Stimulated activated CD8-positive, alpha-beta memory T cell treated with anti-CD3 and anti-CD28 coated beads, Interleukin-15, amount 100 ng/mL, for 48 hours (primary cell): Measurements from ENCODE around the gene PCDH8.
A peak's percentile ranks its signal among the peaks of the same experiment; 100 is the strongest.

Experiments used
- DNase-seq, 2 donors: peaks; one replicate each; pipeline ENCODE4 v3.0.0-alpha.2; 2020; ENCODE audit warnings: low read depth in 2 of 2

The PCDH8 gene

DNA sequence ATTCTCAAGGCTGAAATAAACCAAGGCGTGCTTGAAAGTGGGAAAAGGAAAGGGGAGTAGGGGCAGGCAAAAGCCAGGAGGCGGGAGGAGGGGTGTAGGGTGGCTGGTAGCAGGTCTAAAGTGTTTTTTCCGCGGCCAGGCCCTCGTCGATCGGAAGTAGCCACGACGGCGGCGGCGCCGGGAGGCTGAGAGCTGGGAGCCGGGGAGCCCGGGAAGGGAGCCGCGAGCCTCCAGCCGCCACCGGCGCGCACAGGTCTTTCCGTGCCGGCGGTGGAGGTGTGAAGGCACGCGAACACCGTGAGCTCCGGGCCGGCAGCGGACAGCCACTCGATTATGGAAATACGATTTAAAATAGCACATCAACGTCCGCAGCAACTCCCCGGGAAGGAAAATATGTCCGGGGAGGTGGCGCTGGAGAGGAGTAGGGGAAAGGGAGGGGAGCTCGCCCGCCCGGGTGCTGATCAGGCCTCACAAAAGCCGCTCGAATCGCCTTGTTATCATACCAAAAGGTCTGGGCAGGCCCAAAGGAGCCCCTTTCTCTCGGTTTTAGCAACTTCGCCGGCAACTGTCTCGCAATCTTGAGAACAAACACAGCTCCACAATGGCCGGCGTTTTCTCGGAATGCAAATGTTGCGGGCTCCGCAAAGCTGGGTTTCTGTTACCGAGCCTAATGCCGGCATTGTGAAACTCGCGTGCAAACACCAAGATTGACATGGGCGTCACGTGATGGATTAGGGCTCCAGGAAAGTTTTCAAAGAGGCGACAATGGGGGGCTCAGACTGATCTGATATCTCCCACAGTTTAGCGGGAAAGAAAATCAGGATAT is 2.9 kb upstream of the PCDH8 start:
- DNase-seq: no peak

DNA sequence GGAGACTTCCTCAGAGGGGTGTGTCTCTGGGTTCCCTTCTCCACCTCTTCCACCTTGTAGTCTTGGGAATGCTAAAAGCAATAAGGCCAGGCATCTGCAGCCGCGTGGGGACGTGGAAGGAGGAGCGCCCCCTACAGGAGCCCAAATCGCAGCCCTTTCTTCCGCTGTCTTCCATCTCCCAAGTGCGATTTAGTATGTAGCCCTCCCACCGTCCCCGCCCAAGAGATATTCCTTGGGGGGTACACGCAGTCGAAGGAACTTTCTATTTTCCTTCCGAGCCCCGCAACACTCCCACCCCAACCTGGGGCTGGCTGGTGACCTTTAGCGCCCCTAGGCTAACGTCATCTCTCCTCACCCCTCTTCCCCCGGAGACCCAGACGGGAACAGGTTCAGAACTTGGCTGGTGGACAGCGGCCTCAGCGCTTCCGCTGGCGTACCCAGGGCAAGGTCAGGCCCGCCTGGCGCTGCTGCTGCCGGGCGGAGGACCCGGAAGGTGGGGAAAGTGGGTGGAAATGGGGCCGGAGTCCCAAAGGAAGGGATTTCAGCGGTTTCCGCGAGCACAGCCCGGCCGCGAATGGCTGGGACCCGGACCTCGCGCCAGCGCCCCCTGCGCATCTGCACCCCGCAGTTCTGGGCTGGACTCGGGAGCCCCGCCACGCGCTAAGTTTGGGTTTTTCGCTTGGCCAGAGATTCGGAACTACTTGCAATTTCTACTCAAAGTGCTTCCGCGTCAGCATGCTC is 2.1 kb upstream of the PCDH8 start:
- no peak for DNase-seq

DNA sequence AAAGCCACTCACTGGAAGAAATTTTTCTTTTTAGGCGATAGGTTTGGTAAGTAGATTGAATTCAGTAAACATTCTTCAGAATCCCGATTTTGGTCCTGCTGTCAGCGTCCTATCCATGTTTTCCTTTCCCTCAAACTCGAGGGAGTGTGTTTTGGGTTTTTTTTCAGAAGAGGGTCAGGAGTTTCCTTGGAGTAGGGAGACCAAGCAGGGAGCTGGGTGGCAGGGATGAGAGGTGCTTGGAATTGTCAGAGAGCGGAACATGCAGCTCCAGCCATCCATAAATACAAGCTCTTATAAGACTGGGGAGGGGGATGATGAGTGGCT is 1.6 kb upstream of the PCDH8 start:
- no peak for DNase-seq

DNA sequence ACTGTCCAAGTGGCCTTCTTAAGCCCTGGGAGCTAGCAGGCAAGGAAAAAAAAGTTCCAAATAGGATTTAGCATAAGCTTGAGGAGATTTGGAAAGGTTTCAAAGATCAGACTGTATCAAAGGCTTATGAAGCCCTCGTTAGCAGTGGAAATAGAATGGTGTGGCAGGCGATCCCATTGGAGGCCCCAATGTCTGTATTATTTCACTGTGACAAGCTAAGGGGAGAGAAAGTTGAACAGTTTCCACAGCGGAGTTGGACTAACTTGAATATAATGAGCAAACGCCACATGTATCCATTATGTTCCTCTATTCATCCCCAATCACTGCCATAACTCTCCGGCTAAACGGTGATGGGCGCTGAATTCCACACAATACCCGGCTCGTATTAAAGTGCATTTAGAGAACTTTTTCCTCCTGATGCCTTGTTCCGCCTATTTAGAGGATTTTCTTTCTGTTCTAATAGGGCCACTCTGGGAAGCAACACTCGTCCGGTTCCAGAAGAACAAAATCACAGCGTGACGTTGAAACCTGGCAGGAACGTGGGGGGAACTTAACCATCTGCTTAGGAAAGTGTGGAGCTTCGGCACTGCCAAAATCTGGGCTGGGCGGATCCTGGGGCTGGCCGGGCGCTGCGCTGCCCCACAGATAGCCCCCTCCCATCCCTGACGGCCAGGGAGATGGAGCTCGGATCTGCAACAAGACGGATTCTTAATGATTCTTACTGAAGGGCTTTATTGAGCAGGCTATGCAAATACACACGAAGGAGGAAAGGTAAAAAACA is 1.0 kb upstream of the PCDH8 start:
- DNase-seq: no peak

DNA sequence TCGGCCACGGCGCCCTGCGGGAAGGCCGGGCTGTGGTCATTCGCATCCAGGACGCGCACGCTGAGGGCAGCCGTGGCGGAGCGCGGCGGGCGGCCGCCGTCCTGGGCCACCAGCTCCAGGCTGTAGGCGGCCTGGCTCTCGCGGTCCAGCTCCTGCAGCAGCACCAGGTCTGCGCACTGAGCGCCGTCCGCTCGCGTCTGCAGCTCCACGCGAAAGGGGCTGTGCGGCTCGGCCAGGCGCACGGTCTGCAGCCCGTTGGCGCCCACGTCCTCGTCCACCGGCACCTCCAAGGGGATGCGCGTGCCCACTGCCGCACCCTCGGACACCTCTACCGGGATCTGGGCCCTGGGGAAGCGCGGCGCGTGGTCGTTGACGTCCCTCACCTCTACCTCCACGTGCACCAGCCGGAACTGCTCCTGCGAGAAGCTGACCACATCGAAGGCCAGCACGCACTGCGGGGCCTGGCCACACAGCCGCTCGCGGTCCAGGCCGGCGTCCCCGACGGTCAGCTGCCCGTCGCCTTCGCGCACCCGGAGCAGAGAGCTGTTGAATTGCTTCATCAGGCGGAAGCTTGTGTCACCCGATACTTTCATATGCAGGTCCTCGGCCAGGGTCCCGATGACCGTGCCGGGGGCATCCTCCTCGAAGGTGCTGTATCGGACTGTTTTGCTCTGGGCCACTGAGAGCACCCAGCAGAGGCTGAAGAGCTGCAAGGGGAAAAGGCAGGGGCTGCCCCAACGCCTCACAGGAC is 583 bp downstream of the PCDH8 start:
- DNase-seq: no peak

DNA sequence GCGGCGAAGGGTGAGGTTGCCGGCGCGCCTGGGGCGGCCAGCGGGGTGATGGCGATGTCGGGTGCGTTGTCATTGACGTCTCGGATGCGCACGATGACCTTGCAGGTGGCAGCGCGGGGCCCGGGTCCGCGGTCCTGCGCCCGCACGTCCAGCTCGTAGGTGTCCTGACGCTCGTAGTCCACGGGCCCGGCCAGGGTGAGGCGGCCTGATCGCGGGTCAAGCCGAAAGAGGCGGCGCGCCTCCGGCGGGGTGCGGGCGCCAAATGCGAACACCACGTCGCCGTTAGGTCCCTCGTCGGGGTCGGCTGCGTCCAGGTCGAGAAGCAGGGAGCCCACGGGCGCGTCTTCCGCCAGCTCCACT is 1.1 kb downstream of the PCDH8 start:
- no peak for DNase-seq

DNA sequence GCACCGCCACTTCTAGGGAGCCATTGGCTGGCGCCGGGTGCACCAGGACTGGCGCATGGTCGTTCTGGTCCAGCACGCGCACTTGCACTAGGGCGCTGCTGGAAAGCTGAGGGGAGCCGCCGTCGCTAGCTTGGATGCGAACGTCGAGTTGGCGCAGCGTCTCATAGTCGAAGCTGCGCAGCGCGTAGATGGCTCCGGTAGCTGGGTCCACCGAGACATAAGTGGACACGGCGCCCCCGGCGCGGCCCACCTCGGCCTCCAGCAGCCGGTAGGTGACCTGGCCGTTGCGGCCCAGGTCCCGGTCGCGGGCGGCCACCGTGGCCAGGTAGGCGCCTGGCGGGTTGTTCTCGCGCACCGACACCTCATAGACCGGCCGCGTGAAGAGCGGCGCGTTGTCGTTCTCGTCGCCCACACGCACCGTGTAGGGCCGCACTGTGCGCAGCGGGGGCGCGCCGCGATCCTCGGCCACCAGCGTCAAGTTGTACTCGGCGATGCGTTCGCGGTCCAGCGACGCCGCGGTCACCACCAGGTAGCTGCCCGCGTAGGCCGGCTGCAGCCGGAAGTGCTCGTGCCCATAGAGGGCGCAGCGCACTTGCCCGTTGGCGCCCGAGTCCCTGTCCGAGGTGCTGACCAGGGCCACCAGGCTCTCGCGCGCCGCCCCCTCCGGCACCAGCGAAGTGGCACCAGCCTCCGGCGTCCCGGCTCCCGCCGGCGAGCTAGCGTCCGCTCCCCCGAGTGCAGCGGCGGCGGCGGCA is 1.7 kb downstream of the PCDH8 start:
- DNase-seq: no peak

GRCh38 chr13:52845766-52846566 is 2.5 kb downstream of the PCDH8 start:
- peak in 1 of 2 donors; percentile 32 for DNase-seq

DNA sequence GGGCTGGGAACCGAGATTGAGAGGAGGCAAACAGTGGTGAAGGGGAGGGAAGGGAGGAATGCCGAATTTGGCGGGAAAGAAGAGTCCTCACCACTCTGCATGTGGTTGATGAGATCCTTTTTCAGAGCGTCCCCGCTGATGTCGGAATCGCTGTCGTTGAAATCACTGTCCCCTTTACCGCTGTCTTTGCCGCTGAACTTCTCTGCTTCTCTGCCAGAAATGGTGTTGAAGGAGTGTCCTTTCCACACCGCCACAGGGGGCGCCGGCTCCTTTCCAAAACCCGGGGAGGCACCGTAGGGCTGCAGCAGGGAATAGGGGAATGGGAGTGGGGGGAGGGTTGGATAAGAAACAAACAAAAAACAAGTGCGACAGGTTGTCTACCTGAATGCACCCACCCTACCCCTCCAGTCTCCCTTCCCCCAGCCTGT is 3.1 kb downstream of the PCDH8 start:
- no peak for DNase-seq

- DNase-seq: no peak
These were observed 3.6 kb downstream of the PCDH8 start for GRCh38 chr13:52844836-52845235.

- no peak for DNase-seq
These were observed 6.0 kb downstream of the PCDH8 start for GRCh38 chr13:52842441-52842840.

DNA sequence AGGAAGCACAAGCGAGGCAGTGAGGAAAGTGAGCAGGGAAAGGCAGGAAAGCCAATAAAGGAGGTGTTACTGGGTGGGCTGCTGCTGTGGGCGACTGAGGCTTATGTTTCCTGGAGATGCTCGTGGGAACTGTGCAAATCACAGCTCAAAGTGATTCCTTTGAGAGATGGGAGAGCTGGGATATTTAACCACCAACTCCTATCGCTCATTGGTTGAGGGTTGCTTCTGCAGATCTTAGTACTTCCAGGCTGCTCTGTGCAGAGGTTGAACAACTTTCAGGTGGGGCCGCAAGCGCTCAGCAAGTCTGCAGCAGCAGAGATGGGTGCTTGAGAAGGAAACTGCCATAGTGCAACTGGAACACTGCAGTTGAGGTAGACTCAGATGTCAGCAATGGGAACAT is 8.4 kb downstream of the PCDH8 start:
- no peak for DNase-seq

DNA sequence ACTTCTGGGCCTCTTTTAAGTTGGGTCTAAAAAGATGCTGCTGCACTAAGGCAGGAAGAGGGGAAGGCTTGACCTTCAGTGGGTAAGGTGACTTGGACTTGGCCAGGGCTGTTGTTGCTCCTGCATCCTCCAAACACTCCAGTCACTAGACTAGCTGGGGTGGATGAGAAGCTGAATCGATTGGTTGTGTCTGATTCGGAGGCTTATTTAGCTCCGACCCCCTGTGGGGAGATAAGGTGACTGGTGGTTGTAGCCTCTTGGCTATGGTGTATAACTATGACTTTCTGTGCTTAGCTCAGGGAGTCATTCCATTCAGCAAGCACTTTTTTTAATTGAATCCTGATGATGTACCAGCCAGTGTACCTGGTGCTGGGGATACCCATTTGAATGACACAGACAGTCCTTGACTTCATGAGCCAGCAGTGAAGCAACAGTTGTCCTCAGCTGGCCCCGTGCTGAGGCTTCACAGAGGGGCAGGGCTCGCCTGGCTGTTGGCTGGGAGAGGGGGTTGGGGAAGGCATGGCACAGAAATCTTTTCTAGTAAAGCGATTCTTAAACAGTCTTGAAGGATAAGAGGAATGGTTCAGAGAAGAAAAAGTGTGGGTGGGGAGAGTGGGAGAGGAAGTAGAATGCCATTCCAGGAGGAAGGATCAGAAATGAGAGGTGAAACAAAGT is 9.9 kb downstream of the PCDH8 start:
- no peak for DNase-seq

DNA sequence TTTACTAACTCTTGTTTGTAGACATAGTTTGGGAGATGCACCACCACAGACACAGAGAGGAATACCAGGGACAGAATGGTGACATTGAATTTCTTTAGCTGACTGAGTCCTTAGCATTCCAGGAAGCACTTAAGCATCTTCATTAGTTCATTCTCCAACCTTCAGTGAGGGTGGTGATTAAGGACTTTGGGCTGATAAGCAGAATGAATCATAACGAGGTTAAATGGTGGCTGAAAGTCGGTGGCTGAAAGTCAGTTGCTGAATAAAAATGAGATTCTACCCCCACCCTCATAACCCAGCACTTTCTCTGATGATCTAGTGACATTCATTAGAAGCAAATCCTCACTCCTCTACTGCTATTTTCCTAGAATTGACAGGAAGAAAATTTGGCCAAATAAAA is 10.6 kb downstream of the PCDH8 start:
- DNase-seq: no peak

DNA sequence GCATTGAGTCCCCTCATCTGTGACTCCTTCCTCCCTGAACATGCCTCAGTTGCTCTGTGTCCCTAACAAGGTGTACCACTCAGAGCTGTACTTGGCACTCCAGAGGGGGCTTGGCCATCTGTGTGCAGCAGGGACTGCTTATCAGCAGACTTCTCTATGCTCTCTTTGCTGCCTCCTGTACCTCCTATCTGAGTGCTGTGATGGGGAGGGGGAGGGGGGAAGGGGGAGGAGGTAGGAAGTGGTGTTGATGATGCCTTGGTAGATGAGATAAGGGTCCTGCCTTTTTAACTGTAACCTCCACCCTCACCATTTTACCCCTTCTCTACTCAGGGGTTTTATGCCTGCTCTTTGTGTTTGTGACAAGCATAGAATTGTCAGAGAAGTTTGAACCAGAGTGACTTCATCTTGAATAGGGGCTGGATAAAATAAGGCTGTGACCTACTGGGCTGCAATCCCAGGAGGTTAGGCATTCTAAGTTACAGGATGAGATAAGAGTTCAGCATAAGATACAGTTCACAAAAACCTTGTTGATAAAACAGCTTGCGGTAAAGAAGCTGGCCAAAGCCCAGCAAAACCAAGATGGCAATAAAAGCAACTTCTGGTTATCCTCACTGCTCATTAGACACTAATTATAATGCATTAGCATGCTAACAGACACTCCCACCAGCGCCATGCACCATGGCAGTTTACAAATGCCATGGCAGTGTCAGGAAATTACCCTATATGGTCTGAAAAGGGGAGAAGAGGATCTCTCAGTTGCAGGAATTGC is 13.2 kb downstream of the PCDH8 start:
- no peak for DNase-seq

GRCh38 chr13:52833296-52833875 is 15.1 kb downstream of the PCDH8 start:
- no peak for DNase-seq

GRCh38 chr13:52832313-52832712 is 16.1 kb downstream of the PCDH8 start:
- DNase-seq: no peak

DNA sequence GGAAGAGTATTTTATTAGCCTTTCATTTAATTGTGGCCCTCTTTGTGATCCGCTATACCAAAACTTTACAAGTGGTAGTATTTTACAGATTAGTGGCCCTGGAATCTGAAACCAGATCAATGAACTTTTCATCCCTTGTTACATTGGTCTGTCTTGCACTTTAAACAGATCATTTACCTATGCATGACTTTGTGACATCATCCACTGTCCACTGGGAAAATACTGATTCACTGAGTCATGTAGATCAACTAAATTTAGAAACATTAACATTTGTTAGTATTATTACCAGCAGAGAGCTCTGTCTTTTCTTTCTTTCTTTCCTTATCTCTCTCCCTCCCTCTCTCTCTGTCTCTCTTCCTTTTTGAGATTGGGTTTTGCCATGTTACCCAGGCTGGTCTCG is 17.5 kb downstream of the PCDH8 start:
- no peak for DNase-seq

DNA sequence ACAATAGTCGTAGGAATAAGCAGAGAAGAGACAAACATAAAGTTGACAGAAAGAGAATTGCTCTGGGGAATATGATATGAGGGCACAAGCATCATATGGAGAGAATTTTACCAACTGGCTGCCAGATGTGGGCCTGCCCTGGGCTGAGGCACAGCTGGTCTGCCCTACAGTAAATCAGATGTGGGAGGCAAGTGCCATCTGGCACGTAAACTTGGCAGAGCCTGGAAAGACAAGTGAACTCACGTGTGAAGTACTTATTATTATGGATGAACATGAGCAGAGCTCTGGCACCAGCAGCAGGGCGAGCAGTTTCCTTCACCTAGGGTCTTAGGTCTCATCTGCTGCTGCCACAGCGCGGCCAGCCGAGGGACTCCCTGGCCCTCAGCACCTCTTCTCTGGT is 20.6 kb downstream of the PCDH8 start:
- no peak for DNase-seq
